ENCODE measurements around the gene CD177.
"Not testable (repeated sequence)": the region's sequence is repeated elsewhere in the genome, so short reads cannot be mapped to it uniquely, and the experiment has no call there.

Gene CD177

GRCh38 chr19:43380771-43381386 is 27.4 kb downstream of the CD177 start:
- no peak for DNase-seq (ENCODE audit: low read depth)

GRCh38 chr19:43382586-43383216 is 29.2 kb downstream of the CD177 start:
- DNase-seq (ENCODE audit: low read depth), result not testable (repeated sequence)

GRCh38 chr19:43383254-43383653 is 29.8 kb downstream of the CD177 start:
- DNase-seq (ENCODE audit: low read depth), result not testable (repeated sequence)

GRCh38 chr19:43383759-43384158 is 30.3 kb downstream of the CD177 start:
- DNase-seq (ENCODE audit: low read depth), result not testable (repeated sequence)

- DNase-seq (ENCODE audit: low read depth), result not testable (repeated sequence)
Observed at GRCh38 chr19:43390903-43391551, 37.5 kb downstream of the CD177 start.

- DNase-seq (ENCODE audit: low read depth), result not testable (repeated sequence)
Observed at GRCh38 chr19:43391552-43391935, 38.1 kb downstream of the CD177 start.

GRCh38 chr19:43393501-43393900 is 40.0 kb downstream of the CD177 start:
- not testable (repeated sequence) for DNase-seq (ENCODE audit: low read depth)

GRCh38 chr19:43395561-43395960 is 42.1 kb downstream of the CD177 start:
- no peak for DNase-seq (ENCODE audit: low read depth)

- no peak for DNase-seq (ENCODE audit: low read depth)
Observed at GRCh38 chr19:43406297-43406696, 52.8 kb downstream of the CD177 start.

GRCh38 chr19:43407416-43408005 is 54.0 kb downstream of the CD177 start:
- DNase-seq (ENCODE audit: low read depth), result no peak

GRCh38 chr19:43408043-43408442 is 54.6 kb downstream of the CD177 start:
- no peak for DNase-seq (ENCODE audit: low read depth)

GRCh38 chr19:43409415-43409814 is 55.9 kb downstream of the CD177 start:
- no peak for DNase-seq (ENCODE audit: low read depth)

- DNase-seq (ENCODE audit: low read depth), result no peak
Observed at GRCh38 chr19:43412441-43412840, 59.0 kb downstream of the CD177 start.

Measured in T follicular helper cell (primary cell).